C4-2B (cell line): ENCODE measurements around the gene ZNF428.

Experiments
- CTCF ChIP-seq: fragments of 450-650 bp; conservative IDR thresholded peaks from 2 replicates; pipeline ENCODE4 v1.5.1; 2017; ENCODE audit warnings: mild to moderate bottlenecking
- ZFX ChIP-seq: fragments of 450-650 bp; IDR thresholded peaks from 2 replicates; pipeline ENCODE4 v1.6.1; 2017

GRCh38 chr19:43589678-43590077, 29.8 kb downstream of the ZNF428 start:
- no peak for TF ChIP-seq CTCF
- TF ChIP-seq ZFX, result no peak
